Liver (tissue), 9 donors: ENCODE results near the gene EHBP1. TPM values are rescaled to one million over a fixed set of nuclear protein-coding genes. Genes with fewer than 3 reads are reported as not detected.

ENCODE experiments used
- DNase-seq: peaks from one replicate; pipeline ENCODE4 v3.0.0-alpha.2; 2017; ENCODE audit warnings: low spot score
- H3K27ac ChIP-seq, 2 donors: one replicate each; pipeline ENCODE4 v1.7.0; 2013; ENCODE audit warnings: inconsistent platforms in 2 of 2, low read length in 2 of 2, control low read depth in 1 of 2, low read depth in 1 of 2, mild to moderate bottlenecking in 1 of 2
- H3K27me3 ChIP-seq, 4 donors: one replicate each; pipeline versions ENCODE4 v1.6.1 to v1.7.0; 2013; ENCODE audit warnings: low read length in 3 of 4, inconsistent platforms in 1 of 4, mild to moderate bottlenecking in 1 of 4, moderate library complexity in 1 of 4; ENCODE audit not compliant: control insufficient read depth in 4 of 4, insufficient read depth in 4 of 4
- H3K36me3 ChIP-seq, 4 donors: one replicate each; pipeline versions ENCODE4 v1.6.1 to v1.7.0; 2013; ENCODE audit warnings: low read length in 3 of 4, mild to moderate bottlenecking in 3 of 4, low read depth in 1 of 4, moderate library complexity in 1 of 4; ENCODE audit not compliant: control insufficient read depth in 4 of 4, insufficient read depth in 3 of 4
- H3K4me1 ChIP-seq, 4 donors: one replicate each; pipeline versions ENCODE4 v1.6.1 to v1.7.0; 2013; ENCODE audit warnings: low read length in 3 of 4, mild to moderate bottlenecking in 3 of 4, moderate library complexity in 1 of 4; ENCODE audit not compliant: control insufficient read depth in 4 of 4, insufficient read depth in 4 of 4
- H3K4me3 ChIP-seq, 3 donors: one replicate each; pipeline versions ENCODE4 v1.6.1 to v1.7.0; 2013; ENCODE audit warnings: low read length in 3 of 3, control low read depth in 1 of 3, low read depth in 1 of 3, mild to moderate bottlenecking in 1 of 3
- H3K9ac ChIP-seq, 2 donors: one replicate each; pipeline ENCODE4 v1.7.0; 2013; ENCODE audit warnings: low read length in 2 of 2, mild to moderate bottlenecking in 2 of 2, moderate library complexity in 2 of 2, control low read depth in 1 of 2, low read depth in 1 of 2
- H3K9me3 ChIP-seq, 4 donors: one replicate each; pipeline versions ENCODE4 v1.6.1 to v1.7.0; 2013; ENCODE audit warnings: low read length in 3 of 4; ENCODE audit not compliant: control insufficient read depth in 4 of 4
- EGR1 ChIP-seq, 2 donors: IDR thresholded peaks; 2 replicates each; pipeline ENCODE4 v1.6.1; 2016 to 2018; ENCODE audit warnings: antibody characterized with exemption in 2 of 2, low read depth in 2 of 2
- GABPA ChIP-seq, 2 donors: IDR thresholded peaks in 1 of 2; conservative IDR thresholded peaks in 1 of 2; 2 replicates each; pipeline ENCODE4 v1.6.1; 2016; ENCODE audit warnings: antibody characterized with exemption in 2 of 2, mild to moderate bottlenecking in 1 of 2, moderate library complexity in 1 of 2
- HNF4A ChIP-seq, 2 donors: conservative IDR thresholded peaks; 2 replicates each; pipeline ENCODE4 v1.6.1; 2016; ENCODE audit warnings: antibody characterized with exemption in 2 of 2, mild to moderate bottlenecking in 2 of 2
- HNF4G ChIP-seq: IDR thresholded peaks from 2 replicates; pipeline ENCODE4 v1.6.1; 2016; ENCODE audit warnings: antibody characterized with exemption
- JUND ChIP-seq, 2 donors: IDR thresholded peaks; 2 replicates each; pipeline ENCODE4 v1.6.1; 2016; ENCODE audit warnings: antibody characterized with exemption in 2 of 2
- NR2F2 ChIP-seq: IDR thresholded peaks from 2 replicates; pipeline ENCODE4 v1.6.1; 2016; ENCODE audit warnings: antibody characterized with exemption
- RAD21 ChIP-seq, 2 donors: IDR thresholded peaks; 2 replicates each; pipeline ENCODE4 v1.6.1; 2016; ENCODE audit warnings: antibody characterized with exemption in 2 of 2, mild to moderate bottlenecking in 2 of 2
- REST ChIP-seq: IDR thresholded peaks from 2 replicates; pipeline ENCODE4 v1.6.1; 2016; ENCODE audit warnings: antibody characterized with exemption, mild to moderate bottlenecking
- RXRA ChIP-seq, 2 donors: IDR thresholded peaks; 2 replicates each; pipeline ENCODE4 v1.6.1; 2017 to 2018; ENCODE audit warnings: antibody characterized with exemption in 2 of 2, mild to moderate bottlenecking in 1 of 2
- SP1 ChIP-seq: IDR thresholded peaks from 2 replicates; pipeline ENCODE4 v1.6.1; 2018; ENCODE audit warnings: antibody characterized with exemption, mild to moderate bottlenecking
- TAF1 ChIP-seq: conservative IDR thresholded peaks from 2 replicates; pipeline ENCODE4 v1.6.1; 2016; ENCODE audit warnings: antibody characterized with exemption, mild to moderate bottlenecking
- YY1 ChIP-seq: IDR thresholded peaks from 2 replicates; pipeline ENCODE4 v1.6.1; 2016; ENCODE audit warnings: antibody characterized with exemption, mild to moderate bottlenecking
- WGBS: extraction: QIAGEN DNeasy Blood & Tissue Kit; methylation state at CpG from one replicate; pipeline ENCODE4 v1.1.7; 2013; 5-methylcytosine and 5-hydroxymethylcytosine counted together
- polyA plus RNA-seq, 2 donors: library from polyadenylated mRNA; stranded (reverse) in 1 of 2; unstranded in 1 of 2; fragments of 200-250 nt in 1 of 2; fragments of >200 nt in 1 of 2; fragmentation: Nextera tagmentation in 1 of 2; extraction: Ambion mirVana in 1 of 2; gene quantifications; one replicate each; pipeline versions ENCODE4 v1.2.1 to v1.2.3, GENCODE V29; 2013 to 2015
- total RNA-seq, 2 donors: library from RNA; depleted of rRNA; stranded (reverse); fragments of >200 nt; gene quantifications; one replicate each; pipeline ENCODE4 v1.2.3, GENCODE V29; 2014
- TF ChIP-seq, protein P1 (sequence below): fragments of 150-350 bp; IDR thresholded peaks from 2 replicates; pipeline ENCODE4 v1.5.1; 2017; ENCODE audit warnings: improper control_type of control experiment, low read depth, low read length; ENCODE audit not compliant: missing input control
- TF ChIP-seq, protein P2 (sequence below): IDR thresholded peaks from 2 replicates; pipeline ENCODE4 v1.6.1; 2016; ENCODE audit warnings: antibody characterized with exemption
- donor health status: healthy.
- donor health status: healthy.
- donor health status: healthy.
- donor health status: healthy.
- donor health status: healthy.

The EHBP1 gene
- total and polyA plus RNA-seq, 4 donors = 16.6 to 85.8 (median 24.4) TPM

DNA sequence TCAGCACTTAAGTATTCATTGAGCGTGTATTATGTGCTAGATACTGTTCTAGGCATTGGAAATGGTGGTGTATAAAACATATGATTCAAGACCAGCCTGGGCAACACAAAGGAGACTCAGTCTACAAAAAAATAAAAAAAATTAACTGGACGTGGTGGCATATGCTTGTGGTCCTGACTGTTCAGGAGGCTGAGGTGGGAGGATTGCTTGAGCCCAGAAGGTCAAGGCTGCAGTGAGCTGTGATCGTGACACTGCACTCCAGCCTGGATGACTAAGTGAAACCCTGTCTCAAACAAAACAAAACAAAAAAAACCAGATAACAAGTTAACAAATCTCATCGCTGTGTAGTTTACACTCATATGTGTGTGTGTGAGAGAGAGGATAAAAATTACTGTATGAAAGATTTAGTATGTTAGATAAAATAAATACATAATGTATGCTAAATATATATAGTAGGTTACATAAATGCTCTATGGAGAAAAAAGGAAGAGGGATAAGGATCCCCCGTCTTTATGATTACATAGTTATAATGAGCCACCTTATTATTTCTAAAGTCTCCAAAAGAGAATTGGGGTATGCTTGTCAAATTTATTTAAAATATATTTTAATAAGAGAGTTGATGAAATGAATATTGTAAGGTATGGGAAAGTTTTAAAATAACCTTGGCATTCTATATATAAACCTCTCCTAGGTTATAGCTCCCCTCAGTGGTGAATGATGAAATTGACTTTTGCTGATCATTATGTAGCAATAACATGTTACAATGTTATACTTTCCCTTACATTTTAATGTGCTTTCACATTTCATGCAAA, 69.2 kb downstream of the EHBP1 start:
- no peaks in the 10 kb centered on the region for H3K27me3 ChIP-seq
- peak overlapping the region in 1 of 2 donors; percentile 72 for H3K27ac ChIP-seq
- TF ChIP-seq HNF4A (conservative IDR thresholded peaks at IDR 0.05) (peak in 1 of 2 donors; percentile 21), REST (no peak), NR2F2 (peak; percentile 36), GABPA (IDR thresholded peaks at IDR 0.05 in 1 of 2, conservative IDR thresholded peaks at IDR 0.05 in 1 of 2) (no peak), EGR1 (IDR thresholded peaks at IDR 0.05; ENCODE audit: low read depth in 2 of 2) (no peak), JUND (IDR thresholded peaks at IDR 0.05) (peak in 1 of 2 donors; percentile 12), RAD21 (IDR thresholded peaks at IDR 0.05) (peak; percentile 89 to 92), RXRA (IDR thresholded peaks at IDR 0.05) (peak; percentile 3 to 31), TAF1 (no peak)
- TF ChIP-seq, protein P1, sequence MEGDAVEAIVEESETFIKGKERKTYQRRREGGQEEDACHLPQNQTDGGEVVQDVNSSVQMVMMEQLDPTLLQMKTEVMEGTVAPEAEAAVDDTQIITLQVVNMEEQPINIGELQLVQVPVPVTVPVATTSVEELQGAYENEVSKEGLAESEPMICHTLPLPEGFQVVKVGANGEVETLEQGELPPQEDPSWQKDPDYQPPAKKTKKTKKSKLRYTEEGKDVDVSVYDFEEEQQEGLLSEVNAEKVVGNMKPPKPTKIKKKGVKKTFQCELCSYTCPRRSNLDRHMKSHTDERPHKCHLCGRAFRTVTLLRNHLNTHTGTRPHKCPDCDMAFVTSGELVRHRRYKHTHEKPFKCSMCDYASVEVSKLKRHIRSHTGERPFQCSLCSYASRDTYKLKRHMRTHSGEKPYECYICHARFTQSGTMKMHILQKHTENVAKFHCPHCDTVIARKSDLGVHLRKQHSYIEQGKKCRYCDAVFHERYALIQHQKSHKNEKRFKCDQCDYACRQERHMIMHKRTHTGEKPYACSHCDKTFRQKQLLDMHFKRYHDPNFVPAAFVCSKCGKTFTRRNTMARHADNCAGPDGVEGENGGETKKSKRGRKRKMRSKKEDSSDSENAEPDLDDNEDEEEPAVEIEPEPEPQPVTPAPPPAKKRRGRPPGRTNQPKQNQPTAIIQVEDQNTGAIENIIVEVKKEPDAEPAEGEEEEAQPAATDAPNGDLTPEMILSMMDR = peak; percentile 79
- H3K9me3 ChIP-seq = no peaks in the 10 kb centered on the region
- peak overlapping the region in 1 of 2 donors; percentile 29 for H3K9ac ChIP-seq
- no peak overlapping the region for H3K4me3 ChIP-seq
- WGBS = 54% methylated on average over 5 of the region's 5 CpGs
- H3K4me1 ChIP-seq = peaks cover 1 to 14% (median 11%) of the 10 kb centered on the region in 4 donors
- DNase-seq = no peak
- no peaks in the 10 kb centered on the region for H3K36me3 ChIP-seq

DNA sequence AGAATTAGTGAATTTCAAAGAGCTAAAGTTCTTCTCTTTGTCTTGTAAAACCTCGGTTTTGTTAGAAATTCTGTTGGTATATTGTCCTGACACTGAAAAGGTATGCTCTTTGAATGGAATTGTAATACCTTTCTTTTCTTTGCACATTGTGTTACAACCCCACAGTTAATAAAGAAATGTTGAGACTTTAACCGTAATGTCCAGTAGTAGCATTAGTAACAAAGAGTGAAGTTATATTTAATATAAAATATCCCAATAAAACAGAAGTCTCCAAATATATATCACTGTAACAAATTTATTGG, 69.8 kb downstream of the EHBP1 start:
- Histone ChIP-seq H3K27ac (peak overlapping the region in 1 of 2 donors; percentile 62), H3K27me3 (no peaks in the 10 kb centered on the region), H3K4me3 (no peak overlapping the region), H3K4me1 (peaks cover 1 to 14% (median 11%) of the 10 kb centered on the region in 4 donors), H3K36me3 (no peaks in the 10 kb centered on the region), H3K9me3 (no peaks in the 10 kb centered on the region), H3K9ac (peak overlapping the region in 1 of 2 donors; percentile 29)
- 21% methylated on average over 2 of the region's 2 CpGs for WGBS
- TF ChIP-seq RAD21 (IDR thresholded peaks at IDR 0.05) (no peak), JUND (IDR thresholded peaks at IDR 0.05) (no peak)
- DNase-seq = no peak

DNA sequence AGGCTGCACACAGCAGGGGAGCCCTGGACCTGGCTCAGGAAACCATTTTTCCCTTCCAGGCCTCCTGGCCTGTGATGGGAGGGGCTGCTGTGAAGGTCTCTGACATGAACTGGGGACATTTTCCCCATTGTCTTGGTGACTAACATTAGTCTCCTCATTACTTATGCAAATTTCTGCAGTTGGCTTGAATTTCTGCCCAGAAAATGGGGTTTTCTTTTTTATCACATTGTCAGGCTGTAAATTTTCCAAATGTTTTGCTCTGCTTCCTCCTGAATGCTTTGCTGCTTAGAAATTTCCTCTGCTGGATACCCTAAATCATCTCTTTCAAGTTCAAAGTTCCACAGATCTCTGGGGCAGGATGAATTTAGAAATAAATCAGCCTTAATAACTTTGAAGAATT, 78.2 kb downstream of the EHBP1 start:
- H3K36me3 ChIP-seq = no peaks in the 10 kb centered on the region
- peaks cover 0 to 16% (median 4%) of the 10 kb centered on the region in 4 donors for H3K4me1 ChIP-seq
- no peak overlapping the region for H3K9ac ChIP-seq
- no peaks in the 10 kb centered on the region for H3K27me3 ChIP-seq
- no peak overlapping the region for H3K4me3 ChIP-seq
- no peak overlapping the region for H3K27ac ChIP-seq
- no peak for DNase-seq
- no peak for TF ChIP-seq GABPA (IDR thresholded peaks at IDR 0.05 in 1 of 2, conservative IDR thresholded peaks at IDR 0.05 in 1 of 2)
- TF ChIP-seq HNF4A (conservative IDR thresholded peaks at IDR 0.05) = no peak
- no peak for TF ChIP-seq RXRA (IDR thresholded peaks at IDR 0.05)
- no peak for TF ChIP-seq TAF1
- no peak for TF ChIP-seq SP1
- TF ChIP-seq, protein P2, sequence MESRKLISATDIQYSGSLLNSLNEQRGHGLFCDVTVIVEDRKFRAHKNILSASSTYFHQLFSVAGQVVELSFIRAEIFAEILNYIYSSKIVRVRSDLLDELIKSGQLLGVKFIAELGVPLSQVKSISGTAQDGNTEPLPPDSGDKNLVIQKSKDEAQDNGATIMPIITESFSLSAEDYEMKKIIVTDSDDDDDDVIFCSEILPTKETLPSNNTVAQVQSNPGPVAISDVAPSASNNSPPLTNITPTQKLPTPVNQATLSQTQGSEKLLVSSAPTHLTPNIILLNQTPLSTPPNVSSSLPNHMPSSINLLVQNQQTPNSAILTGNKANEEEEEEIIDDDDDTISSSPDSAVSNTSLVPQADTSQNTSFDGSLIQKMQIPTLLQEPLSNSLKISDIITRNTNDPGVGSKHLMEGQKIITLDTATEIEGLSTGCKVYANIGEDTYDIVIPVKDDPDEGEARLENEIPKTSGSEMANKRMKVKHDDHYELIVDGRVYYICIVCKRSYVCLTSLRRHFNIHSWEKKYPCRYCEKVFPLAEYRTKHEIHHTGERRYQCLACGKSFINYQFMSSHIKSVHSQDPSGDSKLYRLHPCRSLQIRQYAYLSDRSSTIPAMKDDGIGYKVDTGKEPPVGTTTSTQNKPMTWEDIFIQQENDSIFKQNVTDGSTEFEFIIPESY = no peak
- no peak for TF ChIP-seq YY1
- no peak for TF ChIP-seq HNF4G
- no peaks in the 10 kb centered on the region for H3K9me3 ChIP-seq
